Neuron (in vitro differentiated cells): ENCODE results near the gene PERM1.
A peak's percentile ranks its signal among the peaks of the same experiment; 100 is the strongest.

Experiments used
- H2AFZ ChIP-seq: one replicate; pipeline ENCODE4 v1.6.1; 2013; ENCODE audit warnings: low read depth, mild to moderate bottlenecking, inconsistent platforms, low read length, moderate library complexity
- H3K27me3 ChIP-seq: one replicate; pipeline ENCODE4 v1.6.1; 2013; ENCODE audit warnings: low read length; ENCODE audit not compliant: insufficient read depth
- H3K36me3 ChIP-seq: one replicate; pipeline ENCODE4 v1.6.1; 2013; ENCODE audit warnings: low read length; ENCODE audit not compliant: insufficient read depth
- H3K4me1 ChIP-seq: one replicate; pipeline ENCODE4 v1.6.1; 2013; ENCODE audit warnings: low read length; ENCODE audit not compliant: insufficient read depth
- H3K4me3 ChIP-seq: 2 replicates; pipeline ENCODE4 v1.5.1; 2013; ENCODE audit warnings: mild to moderate bottlenecking, low read length, moderate library complexity
- H3K9me3 ChIP-seq: one replicate; pipeline ENCODE4 v1.6.1; 2013; ENCODE audit warnings: low read length

Gene PERM1

DNA sequence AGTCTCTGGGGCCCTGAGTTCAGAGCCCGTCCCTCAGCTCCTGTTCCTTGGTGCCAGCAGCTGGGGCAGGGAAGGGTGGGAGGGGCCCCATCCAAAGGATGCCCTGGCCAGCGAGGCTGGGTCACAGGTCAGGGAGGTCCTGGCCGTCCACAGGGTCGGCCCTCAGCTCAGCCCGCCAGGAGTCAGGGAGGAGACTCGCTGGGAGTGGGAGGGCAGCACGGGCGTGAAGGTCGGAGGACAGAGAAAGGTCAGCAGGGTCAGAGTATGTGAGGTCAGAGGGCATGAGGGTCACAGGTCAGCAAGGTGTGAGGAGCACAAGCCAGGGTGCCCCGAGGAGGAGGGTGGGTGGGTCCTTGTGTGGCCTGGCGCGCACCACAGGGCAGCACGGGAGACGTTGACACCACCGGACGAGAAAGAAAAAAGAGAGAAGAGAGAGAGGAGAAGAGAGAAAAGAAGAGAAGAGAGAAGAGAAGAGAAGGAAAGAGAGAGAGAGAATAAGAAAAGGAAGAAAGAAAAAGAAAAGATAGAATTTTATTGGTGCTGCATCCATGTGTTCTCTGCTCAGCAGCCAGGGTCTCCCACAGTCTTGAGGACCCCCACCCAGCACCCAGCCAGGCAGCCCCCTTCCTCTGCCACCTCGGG, 7.1 kb downstream of the PERM1 start:
- Histone ChIP-seq H3K27me3 (peaks cover 53% of the 10 kb centered on the region), H3K4me3 (no peak overlapping the region), H3K9me3 (peaks cover 2% of the 10 kb centered on the region), H3K4me1 (peaks cover 10% of the 10 kb centered on the region), H3K36me3 (no peaks in the 10 kb centered on the region), H2AFZ (no peak overlapping the region)

DNA sequence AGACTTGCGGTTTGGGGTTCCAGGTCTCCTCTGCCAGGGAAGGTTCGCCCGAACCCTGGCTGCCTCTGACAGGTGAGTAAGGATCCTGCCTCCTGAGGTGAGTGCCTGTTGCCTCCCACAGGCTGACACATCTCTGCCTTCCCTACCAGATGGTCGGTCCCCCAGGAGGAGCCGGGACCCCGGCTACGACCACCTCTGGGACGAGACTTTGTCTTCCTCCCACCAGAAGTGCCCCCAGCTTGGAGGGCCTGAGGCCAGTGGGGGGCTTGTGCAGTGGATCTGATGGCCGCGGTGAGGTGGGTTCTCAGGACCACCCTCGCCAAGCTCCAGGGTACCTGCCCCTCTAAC, 7.6 kb downstream of the PERM1 start:
- peaks cover 58% of the 10 kb centered on the region for H3K27me3 ChIP-seq
- H3K4me3 ChIP-seq = no peak overlapping the region
- peaks cover 10% of the 10 kb centered on the region for H3K4me1 ChIP-seq
- no peaks in the 10 kb centered on the region for H3K36me3 ChIP-seq
- H3K9me3 ChIP-seq = peaks cover 2% of the 10 kb centered on the region
- H2AFZ ChIP-seq = no peak overlapping the region

DNA sequence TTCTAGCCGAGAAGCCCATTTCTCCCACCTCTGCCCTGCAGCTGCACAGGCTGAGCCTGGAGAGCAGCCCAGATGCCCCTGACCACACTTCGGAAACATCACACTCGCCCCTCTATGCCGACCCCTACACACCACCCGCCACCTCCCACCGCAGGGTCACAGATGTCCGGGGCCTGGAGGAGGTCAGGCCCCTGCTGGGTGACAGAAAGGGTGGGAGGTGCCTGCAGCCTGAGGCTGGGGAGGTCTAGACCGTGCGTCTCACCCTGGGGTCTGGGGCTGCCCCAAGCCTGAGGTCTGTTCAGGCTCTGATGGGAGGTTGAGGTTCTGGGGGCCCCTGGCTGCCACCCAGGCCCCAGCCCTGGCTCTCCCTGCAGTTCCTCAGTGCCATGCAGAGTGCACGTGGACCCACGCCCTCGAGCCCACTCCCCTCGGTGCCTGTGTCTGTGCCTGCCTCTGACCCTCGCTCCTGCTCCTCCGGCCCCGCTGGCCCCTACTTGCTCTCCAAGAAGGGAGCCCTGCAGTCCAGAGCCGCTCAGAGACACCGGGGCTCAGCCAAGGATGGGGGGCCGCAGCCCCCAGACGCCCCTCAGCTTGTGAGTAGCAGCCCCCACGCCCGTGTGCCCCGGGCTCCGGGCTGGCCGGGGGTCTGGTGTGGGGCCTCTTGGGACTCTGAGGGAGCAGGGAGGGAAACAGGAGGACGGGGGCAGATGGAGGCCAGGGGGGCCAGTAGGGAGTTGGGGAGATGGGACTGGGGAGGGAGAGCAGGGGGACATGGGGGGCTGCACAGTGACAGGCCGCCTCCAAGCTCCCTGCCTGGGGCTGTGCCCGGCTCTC, 8.2 kb downstream of the PERM1 start:
- Histone ChIP-seq H3K27me3 (peaks cover 64% of the 10 kb centered on the region), H3K4me3 (no peak overlapping the region), H3K36me3 (no peaks in the 10 kb centered on the region), H3K4me1 (peaks cover 10% of the 10 kb centered on the region), H2AFZ (no peak overlapping the region), H3K9me3 (peaks cover 2% of the 10 kb centered on the region)

DNA sequence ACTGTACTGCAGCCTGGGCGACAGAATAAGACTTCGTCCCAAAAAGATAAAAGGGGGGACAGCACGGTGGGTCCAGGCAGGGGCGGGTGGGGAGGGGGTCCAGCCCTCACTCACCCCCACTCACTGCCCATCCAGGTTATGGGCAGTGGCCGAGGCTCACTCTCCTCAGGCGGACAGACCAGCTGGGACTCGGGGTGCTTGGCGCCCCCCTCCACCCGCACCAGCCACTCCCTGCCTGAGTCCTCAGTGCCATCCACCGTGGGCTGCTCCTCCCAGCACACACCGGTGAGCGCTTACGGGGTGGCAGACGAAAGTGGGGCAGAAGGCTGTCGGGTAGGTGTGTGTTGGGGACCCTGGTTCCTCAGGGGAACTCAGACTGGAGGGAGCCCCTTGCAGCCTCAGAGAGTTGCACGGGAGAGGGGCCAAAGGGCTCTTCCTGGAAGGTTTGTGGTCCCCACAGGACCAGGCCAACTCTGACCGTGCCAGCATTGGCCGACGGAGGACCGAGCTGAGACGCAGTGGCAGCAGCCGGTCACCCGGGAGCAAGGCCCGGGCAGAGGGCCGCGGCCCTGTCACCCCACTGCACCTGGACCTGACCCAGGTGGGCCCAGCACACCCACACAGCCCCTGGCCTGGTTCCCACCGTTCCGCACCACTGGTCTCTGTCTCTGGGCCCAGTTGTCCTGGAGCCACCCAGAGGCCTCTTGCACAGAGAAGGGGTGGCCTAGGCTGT, 9.0 kb downstream of the PERM1 start:
- Histone ChIP-seq H3K4me1 (peaks cover 10% of the 10 kb centered on the region), H3K27me3 (peaks cover 72% of the 10 kb centered on the region), H2AFZ (no peak overlapping the region), H3K9me3 (no peaks in the 10 kb centered on the region), H3K36me3 (no peaks in the 10 kb centered on the region), H3K4me3 (no peak overlapping the region)

DNA sequence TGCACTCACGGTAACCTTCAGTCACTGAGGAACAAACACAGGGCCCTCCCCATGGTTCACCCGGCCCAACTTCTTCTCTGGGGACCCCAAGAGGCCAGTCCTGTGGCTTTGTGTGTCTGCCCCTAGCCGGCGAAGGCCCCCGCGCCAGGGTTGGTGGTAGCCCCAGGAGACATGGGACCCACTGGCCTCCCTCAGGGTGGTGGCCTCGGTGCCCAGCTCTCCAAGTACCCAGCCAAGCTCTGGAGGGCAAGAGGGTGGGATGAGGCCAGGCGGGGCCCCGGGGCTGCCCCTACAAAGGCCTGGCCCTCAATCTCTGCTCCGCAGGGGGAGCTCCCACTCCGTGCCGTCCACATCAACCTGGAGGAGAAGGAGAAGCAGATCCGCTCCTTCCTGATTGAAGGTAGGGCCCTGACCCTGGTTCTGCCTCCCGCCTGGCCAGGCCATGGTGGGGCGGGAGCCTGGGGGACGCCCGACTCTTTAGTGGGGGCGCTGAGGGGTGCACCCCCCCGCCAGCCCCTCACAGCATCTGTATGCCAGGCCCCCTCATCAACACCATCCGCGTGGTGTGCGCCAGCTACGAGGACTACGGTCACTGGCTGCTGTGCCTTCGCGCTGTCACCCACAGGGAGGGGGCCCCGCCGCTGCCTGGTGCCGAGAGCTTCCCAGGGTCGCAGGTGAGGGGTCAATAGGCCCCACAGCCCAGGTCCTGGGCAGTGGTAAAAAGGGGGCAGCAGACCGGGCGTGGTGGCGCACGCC, 10.0 kb downstream of the PERM1 start:
- Histone ChIP-seq H2AFZ (no peak overlapping the region), H3K36me3 (no peaks in the 10 kb centered on the region), H3K27me3 (peaks cover 82% of the 10 kb centered on the region), H3K9me3 (no peaks in the 10 kb centered on the region), H3K4me1 (peaks cover 10% of the 10 kb centered on the region), H3K4me3 (no peak overlapping the region)

DNA sequence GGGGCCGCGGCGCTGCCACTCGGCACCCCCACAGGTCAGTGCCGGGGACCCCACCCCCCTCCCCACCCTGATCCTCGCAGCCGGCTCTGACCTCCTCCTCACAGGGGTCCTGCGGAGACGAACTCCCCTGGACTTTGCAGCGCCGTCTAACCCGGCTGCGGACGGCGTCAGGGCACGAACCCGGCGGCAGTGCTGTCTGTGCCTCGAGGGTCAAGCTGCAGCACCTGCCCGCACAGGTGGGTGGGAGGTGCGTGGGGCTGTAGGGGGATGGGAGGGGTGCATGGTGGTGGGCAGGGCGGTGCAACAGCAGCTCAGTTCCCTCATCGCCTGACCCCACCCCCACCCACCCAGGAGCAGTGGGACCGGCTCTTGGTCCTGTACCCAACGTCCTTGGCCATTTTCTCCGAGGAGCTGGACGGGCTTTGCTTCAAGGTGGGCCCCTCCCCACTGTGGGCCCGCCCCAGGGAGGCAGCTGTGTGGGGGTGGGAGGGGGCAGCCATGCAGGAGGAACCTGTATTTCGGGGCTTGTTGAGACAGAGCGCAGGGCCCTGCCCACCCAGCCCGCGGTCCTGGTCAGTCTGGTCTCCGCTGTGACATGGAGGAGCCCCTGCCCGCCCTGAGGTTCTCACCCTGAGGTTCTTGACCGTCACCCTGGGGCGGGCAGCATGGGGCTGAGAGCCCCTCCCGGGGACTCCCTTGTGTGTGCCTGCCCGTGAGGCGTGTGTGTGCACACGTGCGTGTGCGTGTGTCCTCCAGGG, 10.7 kb downstream of the PERM1 start:
- H3K9me3 ChIP-seq = no peaks in the 10 kb centered on the region
- peaks cover 89% of the 10 kb centered on the region for H3K27me3 ChIP-seq
- peaks cover 16% of the 10 kb centered on the region for H3K4me1 ChIP-seq
- no peak overlapping the region for H3K4me3 ChIP-seq
- H3K36me3 ChIP-seq = no peaks in the 10 kb centered on the region
- no peak overlapping the region for H2AFZ ChIP-seq

DNA sequence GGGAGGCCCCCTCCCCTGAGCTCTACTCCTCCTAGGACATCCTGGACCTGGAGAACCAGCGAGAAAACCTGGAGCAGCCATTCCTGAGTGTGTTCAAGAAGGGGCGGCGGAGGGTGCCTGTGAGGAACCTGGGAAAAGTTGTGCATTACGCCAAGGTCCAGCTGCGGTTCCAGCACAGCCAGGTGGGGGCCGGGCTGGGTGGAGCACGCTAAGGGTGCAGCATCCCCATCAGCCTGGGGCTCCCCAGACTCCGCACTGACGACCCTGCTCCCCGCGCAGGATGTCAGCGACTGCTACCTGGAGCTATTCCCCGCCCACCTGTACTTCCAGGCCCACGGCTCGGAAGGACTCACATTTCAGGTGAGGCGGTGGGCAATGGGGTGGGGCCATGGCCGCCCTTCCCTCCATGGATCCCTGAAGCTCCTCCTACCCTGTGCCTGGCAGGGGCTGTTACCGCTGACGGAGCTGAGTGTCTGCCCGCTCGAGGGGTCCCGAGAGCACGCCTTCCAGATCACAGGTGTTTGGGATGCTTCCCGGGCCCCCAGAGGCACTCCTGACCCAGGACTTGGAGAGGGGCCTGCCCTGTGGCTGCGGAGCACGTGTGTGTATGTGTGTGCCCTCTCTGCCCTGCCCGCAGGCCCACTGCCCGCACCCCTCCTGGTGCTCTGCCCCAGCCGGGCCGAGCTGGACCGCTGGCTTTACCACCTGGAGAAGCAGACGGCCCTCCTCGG, 11.5 kb downstream of the PERM1 start:
- H3K4me1 ChIP-seq = peaks cover 11% of the 10 kb centered on the region
- H3K4me3 ChIP-seq = no peak overlapping the region
- no peak overlapping the region for H2AFZ ChIP-seq
- no peaks in the 10 kb centered on the region for H3K9me3 ChIP-seq
- no peaks in the 10 kb centered on the region for H3K36me3 ChIP-seq
- peaks cover 92% of the 10 kb centered on the region for H3K27me3 ChIP-seq

DNA sequence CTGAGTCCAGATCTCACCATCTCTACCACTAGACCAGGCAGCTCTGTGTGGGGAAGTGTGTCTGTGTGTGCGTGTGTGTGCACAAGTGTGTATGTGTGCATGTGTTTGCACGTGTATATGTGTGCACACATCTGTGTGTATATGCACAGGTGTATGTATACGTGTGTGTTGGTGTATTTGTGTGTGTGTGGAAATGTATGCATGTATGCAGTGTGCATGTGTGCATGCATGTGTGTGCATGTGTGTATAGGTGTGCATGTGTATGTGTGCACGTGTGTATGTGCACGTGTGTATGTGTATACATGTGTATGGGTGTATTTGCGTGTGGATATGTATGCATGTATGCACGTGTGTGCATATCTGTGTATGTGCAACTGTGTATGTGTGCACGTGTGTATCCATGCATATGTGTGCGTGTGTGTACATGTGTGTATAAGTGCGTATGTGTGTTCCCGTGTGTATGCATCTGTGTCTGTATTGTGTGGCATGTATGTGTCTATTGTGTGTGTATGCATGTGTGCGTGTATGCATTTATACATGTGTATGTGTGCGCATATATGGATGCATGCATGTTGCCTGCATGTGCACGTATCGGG, 12.5 kb downstream of the PERM1 start:
- H3K36me3 ChIP-seq = peaks cover 3% of the 10 kb centered on the region
- no peaks in the 10 kb centered on the region for H3K9me3 ChIP-seq
- peaks cover 82% of the 10 kb centered on the region for H3K27me3 ChIP-seq
- H2AFZ ChIP-seq = no peak overlapping the region
- peaks cover 11% of the 10 kb centered on the region for H3K4me1 ChIP-seq
- no peak overlapping the region for H3K4me3 ChIP-seq

DNA sequence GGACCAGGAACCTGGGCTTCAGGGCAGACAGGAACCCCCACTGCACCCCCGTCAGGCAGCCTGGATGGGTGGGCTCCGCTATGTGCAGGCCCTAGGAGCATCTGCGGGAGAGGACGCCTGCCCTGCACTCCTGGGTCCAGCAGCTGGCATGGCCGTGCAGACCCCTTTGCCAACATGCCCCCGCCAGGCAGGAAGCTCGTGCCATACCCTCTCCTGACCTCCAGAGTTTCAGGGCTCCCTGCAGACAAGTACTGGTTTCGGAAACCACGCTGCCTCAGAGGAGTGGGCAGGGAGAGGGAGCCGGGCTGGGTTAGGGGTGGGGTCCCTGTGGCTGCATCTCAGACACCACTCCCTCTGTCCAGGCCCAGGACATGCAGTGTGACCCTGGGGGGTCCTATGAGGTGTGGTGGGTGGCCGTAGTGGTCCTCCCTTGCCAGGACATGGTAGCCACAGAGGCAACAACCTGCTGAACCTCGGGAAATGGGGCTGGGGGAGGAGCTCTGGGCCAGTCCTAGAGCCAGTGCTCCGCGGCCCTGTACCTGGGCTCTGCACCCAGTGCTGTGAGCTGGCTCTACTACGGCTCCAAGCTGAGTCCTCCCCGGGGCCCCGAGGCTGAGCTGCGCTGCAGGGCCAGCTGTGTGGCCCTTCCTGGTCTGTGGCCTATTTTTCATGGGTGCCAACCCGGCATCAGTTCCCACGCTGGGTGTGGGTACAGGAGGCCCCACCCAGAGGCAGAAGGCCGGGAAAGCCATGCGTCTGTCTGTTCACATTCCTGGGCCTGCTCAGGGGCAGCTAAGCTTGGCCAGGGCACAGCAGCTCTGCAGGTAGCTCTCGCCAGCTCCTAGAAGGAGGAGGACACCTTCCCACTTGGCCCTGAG, 14.2 kb downstream of the PERM1 start:
- Histone ChIP-seq H3K4me1 (peaks cover 6% of the 10 kb centered on the region), H3K4me3 (no peak overlapping the region), H3K36me3 (peaks cover 4% of the 10 kb centered on the region), H3K27me3 (peaks cover 67% of the 10 kb centered on the region), H3K9me3 (no peaks in the 10 kb centered on the region), H2AFZ (no peak overlapping the region)

DNA sequence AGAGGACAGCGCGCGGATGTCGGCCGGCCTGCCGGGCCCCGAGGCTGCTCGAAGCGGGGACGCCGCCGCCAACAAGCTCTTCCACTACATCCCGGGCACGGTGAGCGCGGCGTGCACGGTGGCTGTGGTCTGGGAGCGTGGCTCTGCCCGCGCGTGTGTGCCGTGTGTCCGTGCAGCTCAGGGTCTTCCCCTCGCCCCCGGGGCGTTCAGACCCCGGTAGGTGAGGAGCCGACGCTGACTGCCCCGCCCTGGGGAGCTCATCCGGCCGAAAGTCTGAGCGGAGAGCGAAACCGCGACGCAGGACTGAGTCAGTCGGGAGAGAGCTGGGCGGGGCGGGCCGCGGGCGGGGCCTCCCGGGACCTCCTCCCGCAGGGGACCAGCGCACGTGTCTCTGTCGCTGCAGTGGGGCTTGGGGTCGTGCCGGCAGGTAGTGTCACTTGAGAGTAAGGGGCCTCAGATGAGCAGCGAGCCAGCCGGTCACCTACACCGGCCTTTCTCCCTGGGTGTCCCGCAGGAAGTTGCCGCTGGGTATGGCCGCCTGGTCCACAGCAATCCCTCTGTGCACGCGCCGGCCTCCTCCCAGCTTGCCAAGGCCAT, 15.1 kb downstream of the PERM1 start:
- peaks cover 61% of the 10 kb centered on the region for H3K27me3 ChIP-seq
- H3K9me3 ChIP-seq = no peaks in the 10 kb centered on the region
- peak overlapping the region; percentile 75 for H2AFZ ChIP-seq
- H3K4me3 ChIP-seq = peak overlapping the region; percentile 44
- H3K4me1 ChIP-seq = peaks cover 6% of the 10 kb centered on the region
- H3K36me3 ChIP-seq = peaks cover 12% of the 10 kb centered on the region
